KOPT-K1 (cell line): Measurements from ENCODE around the gene ZG16.
"Not testable (repeated sequence)": the region's sequence is repeated elsewhere in the genome, so short reads cannot be mapped to it uniquely, and the experiment has no call there.

Experiments
- H3K27ac ChIP-seq: fragments of 200-600 bp; sonication (generic); 2 replicates; pipeline ENCODE4 v1.5.1; 2016; ENCODE audit warnings: antibody characterized with exemption, mild to moderate bottlenecking, low read depth, low read length; ENCODE audit not compliant: poor library complexity, severe bottlenecking
- H3K36me3 ChIP-seq: fragments of 200-600 bp; sonication (generic); 2 replicates; pipeline ENCODE4 v1.5.1; 2017; ENCODE audit warnings: antibody characterized with exemption, mild to moderate bottlenecking, low read length, moderate library complexity; ENCODE audit not compliant: insufficient read depth
- H3K9me3 ChIP-seq: fragments of 200-600 bp; sonication (generic); 2 replicates; pipeline ENCODE4 v1.5.1; 2017; ENCODE audit warnings: antibody characterized with exemption, low read length, mild to moderate bottlenecking; ENCODE audit not compliant: insufficient read depth, poor library complexity, severe bottlenecking

The ZG16 gene

GRCh38 chr16:29744541-29745101 is 33.4 kb upstream of the ZG16 start:
- Histone ChIP-seq H3K36me3 (peaks cover 34% of the 10 kb centered on the region), H3K27ac (peak overlapping the region; percentile 99), H3K9me3 (no peaks in the 10 kb centered on the region)

- Histone ChIP-seq H3K36me3 (peaks cover 34% of the 10 kb centered on the region), H3K9me3 (no peaks in the 10 kb centered on the region), H3K27ac (peak overlapping the region; percentile 99)
Observed at GRCh38 chr16:29745121-29745852, 32.8 kb upstream of the ZG16 start.

GRCh38 chr16:29745853-29746345 is 32.2 kb upstream of the ZG16 start, which contains the start of gene C16orf54:
Gene C16orf54 (minus strand): TSS chr16:29745990. CDS start chr16:29744951, 1,039 bp downstream.
- H3K36me3 ChIP-seq = peaks cover 34% of the 10 kb centered on the region
- peak within 1 kb of the TSS; percentile 99 for H3K27ac ChIP-seq

GRCh38 chr16:29746518-29746917 is 31.5 kb upstream of the ZG16 start:
- Histone ChIP-seq H3K36me3 (peaks cover 31% of the 10 kb centered on the region), H3K27ac (peak overlapping the region; percentile 99)
- H3K9me3 ChIP-seq = not testable (repeated sequence)

More at GRCh38 chr16:29745853-29746345, 32.2 kb upstream of the ZG16 start, which contains the start of gene C16orf54:
- H3K9me3 ChIP-seq = no peaks in the 10 kb centered on the region

- Histone ChIP-seq H3K27ac (no peak overlapping the region), H3K9me3 (no peaks in the 10 kb centered on the region)
Observed at GRCh38 chr16:29747947-29748759, 29.9 kb upstream of the ZG16 start.

GRCh38 chr16:29748760-29749149 is 29.3 kb upstream of the ZG16 start:
- H3K9me3 ChIP-seq, H3K27ac ChIP-seq: not testable (repeated sequence)
- peaks cover 11% of the 10 kb centered on the region for H3K36me3 ChIP-seq

More at GRCh38 chr16:29747947-29748759, 29.9 kb upstream of the ZG16 start:
- H3K36me3 ChIP-seq = peaks cover 17% of the 10 kb centered on the region

GRCh38 chr16:29753516-29753915 is 24.5 kb upstream of the ZG16 start:
- Histone ChIP-seq H3K36me3 (no peaks in the 10 kb centered on the region), H3K27ac (no peak overlapping the region), H3K9me3 (no peaks in the 10 kb centered on the region)

- no peaks in the 10 kb centered on the region for H3K9me3 ChIP-seq
- H3K36me3 ChIP-seq = no peaks in the 10 kb centered on the region
- no peak overlapping the region for H3K27ac ChIP-seq
Observed at GRCh38 chr16:29756654-29757053, 21.4 kb upstream of the ZG16 start.

- not testable (repeated sequence) for H3K9me3 ChIP-seq, H3K36me3 ChIP-seq, H3K27ac ChIP-seq
Observed at GRCh38 chr16:29757086-29757485, 21.0 kb upstream of the ZG16 start.

- Histone ChIP-seq H3K27ac (no peak overlapping the region), H3K36me3 (no peaks in the 10 kb centered on the region)
Observed at GRCh38 chr16:29757950-29758466, 20.0 kb upstream of the ZG16 start.

GRCh38 chr16:29760567-29761279 is 17.3 kb upstream of the ZG16 start:
- H3K9me3 ChIP-seq = no peaks in the 10 kb centered on the region
- no peaks in the 10 kb centered on the region for H3K36me3 ChIP-seq
- H3K27ac ChIP-seq = no peak overlapping the region

More at GRCh38 chr16:29757950-29758466, 20.0 kb upstream of the ZG16 start:
- no peaks in the 10 kb centered on the region for H3K9me3 ChIP-seq

- H3K36me3 ChIP-seq, H3K27ac ChIP-seq, H3K9me3 ChIP-seq: not testable (repeated sequence)
Observed at GRCh38 chr16:29761280-29761651, 16.8 kb upstream of the ZG16 start.

- Histone ChIP-seq H3K27ac (no peak overlapping the region), H3K36me3 (no peaks in the 10 kb centered on the region), H3K9me3 (no peaks in the 10 kb centered on the region)
Observed at GRCh38 chr16:29761882-29762281, 16.2 kb upstream of the ZG16 start.

- Histone ChIP-seq H3K9me3 (no peaks in the 10 kb centered on the region), H3K27ac (no peak overlapping the region), H3K36me3 (no peaks in the 10 kb centered on the region)
Observed at GRCh38 chr16:29763326-29763725, 14.7 kb upstream of the ZG16 start.
